GM12878 (cell line): ENCODE data around the gene C4orf17. TPM values are rescaled to one million over a fixed set of nuclear protein-coding genes. Genes with fewer than 3 reads are reported as not detected.

Experiments used
- ATAC-seq: fragments of 200-7000 bp; cut with Tn5 transposase; 3 replicates; pipeline ENCODE4 v1.9.1; 2020; ENCODE audit warnings: mild to moderate bottlenecking, moderate library complexity
- BruUV-seq: library from RNA; stranded (reverse); fragments of 400-500 nt; replicated peaks from 2 replicates; lab custom pipeline; 2021; lab: Mats Ljungman, UMichigan
- CTCF ChIA-PET: fragments of 300-600 bp; sonication (Branson Sonifier 250); formaldehyde crosslinking; extraction: SDS; loops from one replicate; lab custom pipeline; 2021; ENCODE audit warnings: inconsistent platforms; lab: Yijun Ruan, JAX
- POLR2A ChIA-PET: fragments of 350-600 bp; formaldehyde crosslinking; extraction: SDS; loops from one replicate; lab custom pipeline; 2021; ENCODE audit warnings: inconsistent platforms; lab: Charles Lee
- RAD21 ChIA-PET: fragments of 300-600 bp; sonication (Branson Sonifier 250); formaldehyde crosslinking; loops from one replicate; lab custom pipeline; 2023; ENCODE audit warnings: antibody characterized with exemption; ENCODE audit not compliant: unreplicated experiment; lab: Charles Lee
- SMC1A ChIA-PET: fragments of 300-600 bp; sonication (Branson Sonifier 250); formaldehyde crosslinking; loops from one replicate; lab custom pipeline; 2023; ENCODE audit not compliant: unreplicated experiment, uncharacterized antibody; lab: Charles Lee
- DNase-seq: peaks from one replicate; pipeline ENCODE4 v3.0.0-alpha.2; 2011; ENCODE audit warnings: low read depth, low spot score
- FAIRE-seq: peaks from 3 replicates; lab custom pipeline; 2011; peaks lifted over from hg19 to GRCh38; lab: Jason Lieb, UNC
- H2AFZ ChIP-seq: 2 replicates; pipeline ENCODE4 v1.6.0; 2011; ENCODE audit warnings: low read depth, low read length, control low read depth; ENCODE audit not compliant: control insufficient read depth
- H3K27ac ChIP-seq: 2 replicates; pipeline ENCODE4 v1.5.1; 2011; ENCODE audit warnings: control low read depth; ENCODE audit not compliant: control insufficient read depth, insufficient read depth
- H3K27me3 ChIP-seq, 2 experiments: replicated peaks in 1 of 2; 2 replicates each; pipeline versions ENCODE4 v1.6.0 to v1.6.1; 2011; ENCODE audit warnings: low read length in 1 of 2; ENCODE audit not compliant: control insufficient read depth in 2 of 2, insufficient read depth in 2 of 2
- H3K36me3 ChIP-seq, 2 experiments: 2 replicates each; pipeline ENCODE4 v1.5.1; 2011; ENCODE audit warnings: low read length in 1 of 2; ENCODE audit not compliant: control insufficient read depth in 2 of 2, insufficient read depth in 2 of 2
- H3K4me1 ChIP-seq: 2 replicates; pipeline ENCODE4 v1.6.1; 2011; ENCODE audit warnings: mild to moderate bottlenecking, low read length, moderate library complexity, mixed read lengths; ENCODE audit not compliant: control insufficient read depth, insufficient read depth
- H3K4me2 ChIP-seq: 2 replicates; pipeline ENCODE4 v1.6.0; 2011; ENCODE audit warnings: control low read depth; ENCODE audit not compliant: control insufficient read depth, insufficient read depth
- H3K4me3 ChIP-seq: fragments of 200-600 bp; sonication (generic); 2 replicates; pipeline ENCODE4 v1.5.1; 2016
- H3K79me2 ChIP-seq: 2 replicates; pipeline ENCODE4 v1.6.0; 2011; ENCODE audit warnings: low read length; ENCODE audit not compliant: control insufficient read depth, insufficient read depth
- H3K9ac ChIP-seq: 2 replicates; pipeline ENCODE4 v1.8.0; 2011; ENCODE audit warnings: low read length, control low read depth, mixed read lengths; ENCODE audit not compliant: control insufficient read depth, insufficient read depth
- H3K9me3 ChIP-seq: replicated peaks from 3 replicates; pipeline ENCODE4 v1.5.1; 2011; ENCODE audit warnings: mild to moderate bottlenecking, low read length; ENCODE audit not compliant: control insufficient read depth, insufficient read depth
- H4K20me1 ChIP-seq: 2 replicates; pipeline ENCODE4 v1.6.0; 2011; ENCODE audit not compliant: control insufficient read depth, insufficient read depth
- CTCF ChIP-seq, 3 experiments: IDR thresholded peaks in 2 of 3; conservative IDR thresholded peaks in 1 of 3; 2 replicates each; pipeline ENCODE4 v1.5.1; 2011; ENCODE audit warnings: low read depth in 3 of 3, low read length in 3 of 3, mild to moderate bottlenecking in 3 of 3, control low read depth in 2 of 3, moderate library complexity in 2 of 3, inconsistent platforms in 1 of 3, mixed read lengths in 1 of 3; ENCODE audit not compliant: control insufficient read depth in 2 of 3, insufficient read depth in 1 of 3; ENCODE audit errors: extremely low read depth in 1 of 3
- EP300 ChIP-seq, 2 experiments: fragments of 150-350 bp in 1 of 2; IDR thresholded peaks; 2 replicates each; pipeline ENCODE4 v1.6.1; 2011 to 2012; ENCODE audit warnings: low read depth in 2 of 2, low read length in 2 of 2, borderline replicate concordance in 1 of 2, improper control_type of control experiment in 1 of 2, inconsistent platforms in 1 of 2; ENCODE audit not compliant: control insufficient read depth in 1 of 2
- NFIC ChIP-seq: IDR thresholded peaks from 2 replicates; pipeline ENCODE4 v1.6.1; 2012; ENCODE audit warnings: low read depth, mild to moderate bottlenecking, inconsistent platforms, low read length, moderate library complexity
- NFXL1 ChIP-seq: fragments of 450-650 bp; IDR thresholded peaks from 2 replicates; pipeline ENCODE4 v1.6.1; 2017; ENCODE audit warnings: antibody characterized with exemption, mild to moderate bottlenecking, borderline replicate concordance
- PML ChIP-seq: IDR thresholded peaks from 2 replicates; pipeline ENCODE4 v1.6.1; 2012; ENCODE audit warnings: low read length, inconsistent platforms
- RBBP5 ChIP-seq: fragments of 200-600 bp; sonication (generic); conservative IDR thresholded peaks from 2 replicates; pipeline ENCODE4 v1.6.1; 2016
- in situ Hi-C: fragments of 300-500 bp; cut with MboI; formaldehyde crosslinking; loops from 9 replicates; pipeline ENCODE4 v1.14.3; 2018; ENCODE audit warnings: mixed read lengths
- intact Hi-C: fragments of 100-400 bp; cut with micrococcal nuclease; formaldehyde crosslinking; loops from one replicate; pipeline ENCODE4 v1.14.2; 2022; ENCODE audit not compliant: unreplicated experiment
- polyA plus RNA-seq, 11 experiments: library from polyadenylated mRNA; depleted of rRNA in 4 of 11; unstranded in 6 of 11; stranded (reverse) in 5 of 11; fragments of >200 nt; fragmentation: Nextera tagmentation in 4 of 11; fragmentation: Illumina TruSeq in 1 of 11; extraction: Ambion mirVana in 4 of 11; extraction: Trizol in 1 of 11; gene quantifications; 1 replicate in 1 of 11; 2 replicates in 10 of 11; pipeline versions ENCODE4 v1.2.1 to v1.2.3, GENCODE V29; 2011 to 2016; ENCODE audit warnings: inconsistent platforms in 2 of 11, missing spikeins in 2 of 11, low read depth in 1 of 11
- total RNA-seq, 4 experiments: library from RNA; depleted of rRNA in 3 of 4; stranded (reverse); fragments of >200 nt in 3 of 4; fragmentation: Illumina TruSeq in 1 of 4; extraction: Trizol in 1 of 4; gene quantifications; 2 replicates each; pipeline versions ENCODE4 v1.2.1 to v1.2.3, GENCODE V29; 2013 to 2021

Gene C4orf17
- total and polyA plus RNA-seq, 10 of the 15 experiments (the other 5 are each of a cell fraction or from before 2014, with no cell fraction given) = not detected

- Histone ChIP-seq H3K4me2 (no peak overlapping the region), H4K20me1 (no peaks in the 10 kb centered on the region), H3K27ac (no peak overlapping the region), H2AFZ (no peak overlapping the region), H3K4me1 (no peaks in the 10 kb centered on the region), H3K79me2 (no peaks in the 10 kb centered on the region), H3K27me3 (no peaks in the 10 kb centered on the region), H3K9ac (no peak overlapping the region), H3K36me3 (no peaks in the 10 kb centered on the region), H3K4me3 (no peak overlapping the region), H3K9me3 (no peaks in the 10 kb centered on the region)
- intact Hi-C loops = no loop called here
- TF ChIP-seq EP300 (IDR thresholded peaks at IDR 0.05; ENCODE audit: borderline replicate concordance in 1 of 2, control insufficient read depth in 1 of 2, low read depth in 2 of 2, low read length in 2 of 2) = no peak
- TF ChIP-seq PML = no peak
- TF ChIP-seq NFIC = no peak
- no peak for TF ChIP-seq RBBP5
- TF ChIP-seq CTCF (IDR thresholded peaks at IDR 0.05 in 2 of 3, conservative IDR thresholded peaks at IDR 0.05 in 1 of 3; ENCODE audit: control insufficient read depth in 2 of 3, extremely low read depth in 1 of 3, insufficient read depth in 1 of 3, low read depth in 3 of 3, low read length in 3 of 3) = no peak
- TF ChIP-seq NFXL1 = no peak
- no TSS peak for BruUV-seq
- ChIA-PET RAD21 (no interaction called here), SMC1A (interaction anchor here (0.6 to 1.8 kb wide), 4 partner anchors 10 to 337 kb away, joined by 3 to 4 read pairs (median 3); no protein-coding TSS in a partner anchor), POLR2A (no interaction called here), CTCF (interaction anchor here (1.0 to 1.2 kb wide), 2 partner anchors 8 to 337 kb away, joined by 3 read pairs; no protein-coding TSS in a partner anchor)
- FAIRE-seq = no peak
- no peak for DNase-seq
- in situ Hi-C loops = no loop called here
- no peak for ATAC-seq
These were observed 39.5 kb upstream of the C4orf17 start for GRCh38 chr4:99471349-99471748.
